HUDEP-2 (cell line): ENCODE data around the gene XPO1.
"Not testable (repeated sequence)": the region's sequence is repeated elsewhere in the genome, so short reads cannot be mapped to it uniquely, and the experiment has no call there.

Experiments
- DNase-seq, 76 experiments: peaks; one replicate each; lab custom pipeline; 2025; ENCODE audit not compliant: unreplicated experiment in 76 of 76; lab: John Stamatoyannopoulos, UW

Gene XPO1

GRCh38 chr2:61538200-61538919 lies at the start of gene XPO1:
XPO1 (minus strand) TSS chr2:61538356; CDS start chr2:61533897, 4,459 bp downstream.
- peak; percentile 69 to 99 (median 98) for DNase-seq

DNA sequence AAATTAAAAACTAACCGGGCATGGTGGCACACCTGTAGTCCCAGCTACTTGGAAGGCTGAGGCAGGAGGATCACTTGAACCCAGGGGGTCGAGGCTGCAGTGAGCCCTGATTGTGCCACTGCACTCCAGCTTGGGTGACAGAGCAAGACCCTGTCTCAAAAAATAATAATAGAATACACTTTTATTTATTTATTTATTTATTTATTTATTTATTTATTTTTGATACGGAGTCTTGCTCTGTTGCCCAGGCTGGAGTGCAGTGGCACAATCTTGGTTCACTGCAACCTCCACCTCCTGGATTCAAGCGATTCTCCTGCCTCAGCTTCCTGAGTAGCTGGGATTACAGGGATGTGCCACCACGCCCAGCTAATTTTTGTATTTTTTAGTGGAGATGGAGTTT lies 48.8 kb upstream of the XPO1 start:
- not testable (repeated sequence) for DNase-seq

GRCh38 chr2:61585383-61585782 lies 47.2 kb upstream of the XPO1 start:
- no peak for DNase-seq

DNA sequence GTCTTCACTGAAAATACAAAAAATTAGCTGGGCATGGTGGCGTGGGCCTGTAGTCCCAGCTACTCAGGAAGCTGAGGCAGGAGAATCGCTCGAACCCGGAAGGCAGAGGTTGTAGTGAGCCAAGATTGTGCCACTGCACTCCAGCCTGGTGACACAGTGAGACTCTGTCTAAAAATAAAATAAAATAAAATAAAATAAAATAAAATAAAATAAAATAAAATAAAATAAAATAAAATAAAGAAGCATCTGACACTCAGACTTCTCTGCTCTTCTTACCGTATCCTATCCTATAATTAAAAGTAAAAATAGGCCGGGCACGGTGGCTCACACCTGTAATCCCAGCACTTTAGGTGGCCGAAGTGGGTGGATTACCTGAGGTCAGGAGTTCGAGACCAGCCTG lies 46.2 kb upstream of the XPO1 start:
- DNase-seq = not testable (repeated sequence)

DNA sequence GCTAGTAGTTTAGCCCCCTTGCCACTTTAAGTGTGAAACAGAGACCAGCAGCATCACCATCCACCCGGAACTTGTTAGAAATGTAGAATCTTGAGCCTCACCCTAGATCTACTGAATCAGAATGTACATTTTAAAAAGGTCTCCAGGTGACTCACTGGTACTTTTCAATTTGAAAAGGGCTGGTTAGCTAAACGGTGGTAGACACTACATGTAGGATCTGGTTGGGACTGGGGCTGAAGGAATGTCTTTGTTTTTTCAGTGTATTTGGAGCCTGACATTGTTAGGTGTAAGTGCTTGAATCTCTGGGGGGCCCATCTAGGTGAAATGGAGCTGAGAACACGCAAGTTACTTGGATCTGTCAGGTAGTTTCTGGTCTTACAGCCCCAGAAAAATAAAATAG lies 44.0 kb upstream of the XPO1 start:
- no peak for DNase-seq

- DNase-seq = no peak
Measured at GRCh38 chr2:61581716-61582115, 43.6 kb upstream of the XPO1 start.

DNA sequence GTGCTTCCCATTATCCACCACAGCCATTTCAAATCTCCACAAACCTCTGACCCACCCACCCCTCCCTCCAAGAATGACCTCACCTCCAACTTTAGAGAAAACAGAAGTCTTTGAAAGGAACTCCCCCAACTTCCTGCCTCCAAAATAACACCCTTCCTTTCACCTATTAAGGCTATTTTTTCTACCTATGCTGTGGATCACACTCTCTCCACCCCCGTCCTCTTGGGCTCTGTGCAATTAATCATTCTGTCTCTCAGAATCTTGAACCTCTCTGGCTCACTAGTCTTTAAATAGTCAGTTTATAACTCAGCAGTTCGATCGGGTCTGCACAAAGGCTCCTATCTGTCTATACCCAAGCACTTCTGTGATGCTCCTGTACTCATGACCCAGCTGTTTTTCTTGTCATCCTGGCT lies 37.3 kb upstream of the XPO1 start:
- no peak for DNase-seq

GRCh38 chr2:61566566-61566965 lies 28.4 kb upstream of the XPO1 start:
- no peak for DNase-seq

GRCh38 chr2:61562615-61563014 lies 24.5 kb upstream of the XPO1 start:
- DNase-seq = no peak

GRCh38 chr2:61558160-61558559 lies 20.0 kb upstream of the XPO1 start:
- no peak for DNase-seq

- DNase-seq = no peak
Measured at GRCh38 chr2:61557381-61557780, 19.2 kb upstream of the XPO1 start.

- no peak for DNase-seq
Measured at GRCh38 chr2:61554604-61555003, 16.4 kb upstream of the XPO1 start.

GRCh38 chr2:61550375-61551209 lies 12.4 kb upstream of the XPO1 start:
- no peak for DNase-seq

DNA sequence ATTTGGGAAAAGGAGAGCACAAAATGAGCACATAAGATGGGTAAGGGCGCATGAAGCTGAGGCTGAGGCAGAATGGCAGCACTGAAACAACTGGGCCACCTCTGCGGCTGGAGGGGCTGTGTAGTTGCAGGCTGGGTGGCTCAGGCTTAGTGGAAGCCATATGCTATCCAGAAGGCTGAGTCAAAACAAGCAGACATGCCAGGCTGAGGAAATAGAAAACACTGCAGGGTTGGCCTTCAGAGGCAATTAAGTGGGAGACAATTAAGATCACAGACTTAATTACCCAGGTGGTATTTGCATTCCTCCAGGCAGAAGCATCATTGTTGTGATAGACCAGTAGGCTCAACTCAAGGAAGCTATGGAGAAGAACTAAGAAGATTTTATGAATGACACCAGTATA lies 11.4 kb upstream of the XPO1 start:
- DNase-seq = no peak

DNA sequence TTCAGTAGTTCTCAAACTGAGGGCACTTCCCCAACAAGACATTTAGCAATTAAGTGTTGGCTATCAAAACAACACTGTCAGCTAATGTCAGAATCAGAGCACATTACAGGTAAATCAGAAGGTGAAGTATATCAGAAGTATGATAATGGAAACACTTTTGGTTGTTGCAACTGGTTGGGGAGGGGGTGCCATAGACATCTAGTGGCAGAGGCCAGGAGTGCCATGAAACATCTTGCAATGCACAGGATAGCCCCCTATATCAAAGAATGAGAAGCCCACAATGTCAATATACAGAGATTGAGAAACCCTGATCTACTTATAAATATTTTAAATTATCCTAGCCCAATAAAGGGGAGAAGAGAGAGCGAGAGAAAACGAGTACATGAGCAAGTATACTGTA lies 4.9 kb upstream of the XPO1 start:
- no peak for DNase-seq

- DNase-seq = not testable (repeated sequence)
Measured at GRCh38 chr2:61540167-61540566, 2.0 kb upstream of the XPO1 start.

DNA sequence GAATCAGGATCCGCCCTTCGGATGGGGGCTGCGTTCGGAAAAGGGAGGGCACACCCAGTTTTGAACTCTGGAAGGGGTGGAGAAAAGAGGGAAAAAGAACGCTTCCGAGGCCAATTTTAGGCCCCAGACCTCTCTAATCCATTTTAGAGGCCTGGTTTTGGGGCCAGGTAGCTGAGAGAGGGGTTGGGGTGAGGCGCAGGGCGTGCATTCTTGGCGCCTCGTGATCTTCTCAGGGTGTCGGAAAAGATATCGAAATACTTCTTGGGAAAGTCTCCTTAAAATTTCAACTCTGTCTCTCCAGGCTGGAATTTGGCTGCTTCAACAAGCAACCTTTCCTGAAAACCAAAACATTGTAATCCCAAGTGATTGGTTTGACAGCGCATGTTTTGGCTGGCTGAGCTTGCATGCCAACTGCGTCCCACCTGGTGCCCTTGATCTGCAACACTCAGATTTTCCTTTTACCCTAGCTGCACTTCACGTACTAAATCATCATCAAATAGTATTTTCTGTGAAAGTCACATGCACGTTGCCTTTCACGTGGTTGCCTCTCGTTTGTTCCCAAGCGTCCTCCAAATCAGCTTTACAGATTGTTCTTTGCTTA lies 864 bp upstream of the XPO1 start:
- peak in 24 of 76 experiments; percentile 8 to 64 (median 32) for DNase-seq

DNA sequence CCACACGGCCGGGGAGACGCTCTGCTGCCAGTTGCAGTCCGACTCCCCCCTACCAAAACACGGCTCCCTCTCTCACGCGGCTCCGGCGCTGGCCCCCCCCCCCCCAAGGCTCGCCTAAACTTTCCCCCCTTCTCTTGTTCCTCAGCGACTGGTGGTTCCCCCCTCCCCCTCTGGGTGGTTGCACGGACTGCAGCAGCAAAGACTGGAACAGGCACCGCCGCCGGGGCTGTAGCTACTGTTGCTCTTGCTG lies 281 bp downstream of the XPO1 start:
- peak in 1 of 76 experiments; percentile 42 for DNase-seq

- DNase-seq = peak in 15 of 76 experiments; percentile 7 to 48 (median 27)
Measured at GRCh38 chr2:61537277-61537949, 743 bp downstream of the XPO1 start.

- peak in 75 of 76 experiments; percentile 28 to 90 (median 77) for DNase-seq
Measured at GRCh38 chr2:61536572-61537276, 1.4 kb downstream of the XPO1 start.

GRCh38 chr2:61536180-61536571 lies 2.0 kb downstream of the XPO1 start:
- DNase-seq = peak in 5 of 76 experiments; percentile 3 to 21 (median 10)
